Skeletal muscle satellite cell (primary cell): Measurements from ENCODE around the gene STK39.

ENCODE experiments used
- H3K27me3 ChIP-seq: 2 replicates; pipeline ENCODE4 v1.7.0; 2013; ENCODE audit warnings: low read length; ENCODE audit not compliant: control insufficient read depth, insufficient read depth
- H3K36me3 ChIP-seq: 2 replicates; pipeline ENCODE4 v1.7.0; 2013; ENCODE audit warnings: mild to moderate bottlenecking, control low read depth, low read length; ENCODE audit not compliant: insufficient read depth
- H3K4me1 ChIP-seq: 2 replicates; pipeline ENCODE4 v1.7.0; 2013; ENCODE audit warnings: low read length; ENCODE audit not compliant: control insufficient read depth, insufficient read depth
- H3K4me2 ChIP-seq: 2 replicates; pipeline ENCODE4 v1.7.0; 2013; ENCODE audit warnings: mild to moderate bottlenecking, low read length
- H3K4me3 ChIP-seq: 2 replicates; pipeline ENCODE4 v1.7.0; 2013; ENCODE audit warnings: low read length
- H3K9ac ChIP-seq: 2 replicates; pipeline ENCODE4 v1.7.0; 2013; ENCODE audit warnings: mild to moderate bottlenecking, low read depth, low read length, moderate library complexity
- H3K9me3 ChIP-seq: replicated peaks from 2 replicates; pipeline ENCODE4 v1.7.0; 2013; ENCODE audit warnings: mild to moderate bottlenecking, control low read depth, low read length

The STK39 gene

GRCh38 chr2:168255866-168256265 is 8.5 kb upstream of the STK39 start:
- H3K4me3 ChIP-seq: no peak overlapping the region
- H3K9ac ChIP-seq: no peak overlapping the region
- H3K36me3 ChIP-seq: no peaks in the 10 kb centered on the region
- peaks cover 8% of the 10 kb centered on the region for H3K4me1 ChIP-seq
- no peaks in the 10 kb centered on the region for H3K27me3 ChIP-seq
- H3K4me2 ChIP-seq: no peak overlapping the region
- H3K9me3 ChIP-seq: peaks cover 2% of the 10 kb centered on the region

GRCh38 chr2:168255103-168255502 is 7.7 kb upstream of the STK39 start:
- H3K27me3 ChIP-seq: no peaks in the 10 kb centered on the region
- H3K9me3 ChIP-seq: peaks cover 2% of the 10 kb centered on the region
- no peaks in the 10 kb centered on the region for H3K36me3 ChIP-seq
- no peak overlapping the region for H3K9ac ChIP-seq
- no peak overlapping the region for H3K4me2 ChIP-seq
- H3K4me1 ChIP-seq: peaks cover 8% of the 10 kb centered on the region
- H3K4me3 ChIP-seq: no peak overlapping the region

GRCh38 chr2:168254158-168254935 is 7.0 kb upstream of the STK39 start:
- H3K4me1 ChIP-seq: peaks cover 8% of the 10 kb centered on the region
- H3K4me3 ChIP-seq: no peak overlapping the region
- no peaks in the 10 kb centered on the region for H3K27me3 ChIP-seq
- H3K36me3 ChIP-seq: no peaks in the 10 kb centered on the region
- H3K9ac ChIP-seq: no peak overlapping the region
- H3K4me2 ChIP-seq: no peak overlapping the region
- no peaks in the 10 kb centered on the region for H3K9me3 ChIP-seq

GRCh38 chr2:168253379-168253778 is 6.0 kb upstream of the STK39 start:
- Histone ChIP-seq H3K4me1 (peaks cover 9% of the 10 kb centered on the region), H3K4me3 (no peak overlapping the region), H3K27me3 (no peaks in the 10 kb centered on the region), H3K36me3 (no peaks in the 10 kb centered on the region), H3K4me2 (no peak overlapping the region), H3K9ac (no peak overlapping the region), H3K9me3 (no peaks in the 10 kb centered on the region)

GRCh38 chr2:168252976-168253375 is 5.6 kb upstream of the STK39 start:
- Histone ChIP-seq H3K4me1 (peaks cover 13% of the 10 kb centered on the region), H3K4me3 (no peak overlapping the region), H3K27me3 (no peaks in the 10 kb centered on the region), H3K36me3 (no peaks in the 10 kb centered on the region), H3K9ac (no peak overlapping the region), H3K9me3 (no peaks in the 10 kb centered on the region), H3K4me2 (no peak overlapping the region)

- Histone ChIP-seq H3K9me3 (no peaks in the 10 kb centered on the region), H3K4me2 (peak overlapping the region; percentile 98), H3K4me1 (peaks cover 16% of the 10 kb centered on the region), H3K27me3 (no peaks in the 10 kb centered on the region), H3K4me3 (peak overlapping the region; percentile 80), H3K9ac (peak overlapping the region; percentile 84), H3K36me3 (peaks cover 8% of the 10 kb centered on the region)
Observed at GRCh38 chr2:168246483-168247340, 683 bp downstream of the STK39 start.

- H3K4me3 ChIP-seq: peak overlapping the region; percentile 80
- H3K4me1 ChIP-seq: peaks cover 16% of the 10 kb centered on the region
- H3K4me2 ChIP-seq: peak overlapping the region; percentile 86
- no peaks in the 10 kb centered on the region for H3K9me3 ChIP-seq
- H3K27me3 ChIP-seq: no peaks in the 10 kb centered on the region
- peak overlapping the region; percentile 84 for H3K9ac ChIP-seq
- H3K36me3 ChIP-seq: peaks cover 8% of the 10 kb centered on the region
Observed at GRCh38 chr2:168246072-168246482, 1.3 kb downstream of the STK39 start.

- Histone ChIP-seq H3K9me3 (no peaks in the 10 kb centered on the region), H3K9ac (no peak overlapping the region), H3K4me2 (peak overlapping the region; percentile 86), H3K4me1 (peaks cover 16% of the 10 kb centered on the region), H3K4me3 (peak overlapping the region; percentile 26), H3K27me3 (no peaks in the 10 kb centered on the region), H3K36me3 (peaks cover 8% of the 10 kb centered on the region)
Observed at GRCh38 chr2:168245074-168245825, 2.1 kb downstream of the STK39 start.

- Histone ChIP-seq H3K27me3 (no peaks in the 10 kb centered on the region), H3K4me1 (peaks cover 16% of the 10 kb centered on the region), H3K4me2 (peak overlapping the region; percentile 40), H3K4me3 (no peak overlapping the region), H3K9ac (no peak overlapping the region), H3K36me3 (peaks cover 8% of the 10 kb centered on the region), H3K9me3 (no peaks in the 10 kb centered on the region)
Observed at GRCh38 chr2:168244318-168244717, 3.1 kb downstream of the STK39 start.

GRCh38 chr2:168243061-168243460 is 4.3 kb downstream of the STK39 start:
- Histone ChIP-seq H3K4me2 (no peak overlapping the region), H3K4me1 (peaks cover 12% of the 10 kb centered on the region), H3K36me3 (peaks cover 8% of the 10 kb centered on the region)

GRCh38 chr2:168241746-168242145 is 5.6 kb downstream of the STK39 start:
- Histone ChIP-seq H3K4me2 (no peak overlapping the region), H3K9me3 (no peaks in the 10 kb centered on the region), H3K9ac (no peak overlapping the region), H3K4me1 (peaks cover 12% of the 10 kb centered on the region), H3K27me3 (no peaks in the 10 kb centered on the region), H3K4me3 (no peak overlapping the region), H3K36me3 (peaks cover 8% of the 10 kb centered on the region)

More at GRCh38 chr2:168243061-168243460, 4.3 kb downstream of the STK39 start:
- Histone ChIP-seq H3K4me3 (no peak overlapping the region), H3K9me3 (no peaks in the 10 kb centered on the region), H3K27me3 (no peaks in the 10 kb centered on the region), H3K9ac (no peak overlapping the region)
